GM18502 (cell line): ENCODE data around the gene CST11.

Source experiments
- ATAC-seq: cut with Tn5 transposase; IDR thresholded peaks from one replicate; pipeline ENCODE4 v1.9.1; 2021; ENCODE audit warnings: mild to moderate bottlenecking; ENCODE audit not compliant: unreplicated experiment, poor library complexity

The CST11 gene

GRCh38 chr20:23425129-23425528 lies 27.5 kb downstream of the CST11 start:
- no peak for ATAC-seq

- ATAC-seq = peak; percentile 98
Observed at GRCh38 chr20:23420943-23421931, 31.4 kb downstream of the CST11 start, which contains the start of gene NAPB. NAPB (minus strand) TSS chr20:23421488; CDS start chr20:23421402, 86 bp downstream.

- ATAC-seq = no peak
Observed at GRCh38 chr20:23419995-23420901, 32.4 kb downstream of the CST11 start.

GRCh38 chr20:23419657-23419994 lies 33.0 kb downstream of the CST11 start:
- no peak for ATAC-seq

- no peak for ATAC-seq
Observed at GRCh38 chr20:23417861-23418260, 34.8 kb downstream of the CST11 start.

DNA sequence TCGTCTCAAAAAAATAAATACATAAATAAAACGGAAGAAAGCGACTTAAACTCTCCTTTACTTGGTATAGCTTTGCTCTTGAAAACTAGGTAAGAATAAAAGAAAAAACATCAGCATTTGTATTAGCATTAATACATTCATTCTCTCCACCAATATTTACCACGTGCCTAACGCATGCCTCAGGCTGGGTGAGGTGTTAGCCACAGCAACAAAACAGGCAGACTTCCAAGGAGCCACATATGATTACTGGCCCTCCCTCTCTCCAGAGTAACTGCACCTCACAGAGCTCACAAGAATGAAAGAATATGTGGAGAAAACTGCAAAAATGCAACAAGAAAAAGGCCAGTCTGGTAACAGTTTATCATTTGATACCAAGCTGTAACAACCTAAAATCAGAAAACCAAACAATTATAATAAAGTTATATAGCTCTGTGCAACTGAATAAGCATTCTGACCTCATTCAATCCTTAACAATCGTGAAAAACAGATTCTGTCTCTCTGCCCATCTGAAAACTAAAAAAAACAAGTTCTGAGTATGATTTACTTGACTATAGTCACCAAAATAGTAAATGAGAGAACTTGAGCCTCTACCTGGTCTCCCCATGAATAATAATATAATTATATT lies 36.6 kb downstream of the CST11 start:
- no peak for ATAC-seq

DNA sequence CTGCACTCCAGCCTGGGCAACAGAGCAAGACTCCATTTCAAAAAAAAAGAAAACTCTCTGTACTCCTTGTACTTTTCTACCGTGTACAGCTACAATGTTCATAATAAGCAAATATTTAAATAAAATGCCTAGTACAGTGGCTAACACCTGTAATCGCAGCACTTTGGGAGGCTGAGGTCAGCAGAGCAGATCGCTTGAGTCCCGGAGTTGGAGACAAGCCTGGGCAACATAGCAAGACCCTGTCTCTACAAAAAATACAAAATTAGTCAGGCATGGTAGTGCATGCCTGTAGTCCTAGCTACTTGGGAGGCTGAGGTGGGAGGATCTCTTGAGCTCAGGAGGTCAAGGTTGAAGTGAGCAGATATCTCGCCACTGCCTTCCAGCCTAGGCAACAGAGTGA lies 37.1 kb downstream of the CST11 start:
- no peak for ATAC-seq

DNA sequence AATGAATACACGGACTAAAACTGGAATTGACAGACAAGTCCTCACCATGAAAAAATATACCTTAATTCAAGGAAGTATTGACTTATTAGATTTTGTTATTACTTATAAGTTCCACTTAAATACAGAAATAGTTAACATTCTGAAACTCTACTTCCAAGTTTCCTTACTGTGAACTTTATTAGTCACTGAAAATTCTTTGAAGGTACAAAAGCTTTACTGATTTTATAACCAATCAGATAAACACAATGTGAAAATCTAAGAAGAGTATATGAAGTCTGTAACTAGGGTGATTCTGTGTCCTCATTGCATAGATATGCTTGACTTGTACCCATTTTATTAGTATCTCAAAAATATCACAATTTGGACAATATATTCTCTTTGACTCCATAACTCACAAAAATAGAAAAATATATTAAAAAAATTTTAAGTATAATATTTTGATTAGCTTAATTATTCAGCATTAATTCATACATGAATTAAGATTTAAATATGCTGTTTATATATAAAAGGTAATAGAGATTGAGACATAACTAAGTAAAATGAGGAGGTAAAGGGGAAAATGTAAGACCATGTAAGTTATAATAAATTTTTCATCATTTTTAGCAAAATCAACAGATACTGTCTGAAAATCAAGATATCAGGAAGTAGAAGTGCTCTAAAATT lies 38.0 kb downstream of the CST11 start:
- no peak for ATAC-seq

- no peak for ATAC-seq
Observed at GRCh38 chr20:23413862-23414422, 38.7 kb downstream of the CST11 start.

GRCh38 chr20:23412026-23412425 lies 40.6 kb downstream of the CST11 start:
- ATAC-seq = no peak

DNA sequence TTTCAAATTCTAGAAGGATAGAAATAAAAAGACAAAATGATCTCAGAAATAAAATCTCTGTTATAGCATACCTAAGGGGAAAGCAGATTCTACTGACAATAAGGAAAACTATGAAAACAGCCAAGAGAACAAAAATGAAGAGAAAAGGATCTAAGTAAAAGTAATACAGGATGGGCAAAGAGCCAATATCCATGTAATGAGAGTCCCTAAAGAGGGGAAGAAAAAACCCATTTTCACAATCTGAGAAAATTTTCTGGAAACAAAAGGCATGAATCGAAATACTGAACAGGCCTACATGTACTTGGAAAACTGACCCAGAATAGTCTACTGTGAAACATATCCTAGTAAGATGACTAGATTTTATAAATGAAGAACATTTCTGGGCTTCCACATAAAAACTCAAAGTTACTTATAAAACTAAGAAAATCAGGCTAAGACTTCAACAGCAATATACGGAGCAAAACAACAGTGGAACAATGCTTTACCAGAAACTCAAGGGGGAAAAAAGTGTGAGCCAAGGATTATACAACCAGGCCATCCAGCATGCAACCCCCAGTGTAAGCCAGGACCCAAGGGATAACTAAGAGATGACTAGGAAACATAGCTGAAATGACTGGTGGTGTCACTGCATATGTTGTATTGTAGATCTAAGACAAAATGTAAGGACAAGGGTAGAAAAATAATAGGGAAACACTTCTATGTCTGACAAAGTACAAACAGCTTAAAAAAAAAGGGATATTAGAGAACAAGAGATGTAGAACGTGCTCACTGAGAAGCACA lies 41.6 kb downstream of the CST11 start:
- no peak for ATAC-seq

DNA sequence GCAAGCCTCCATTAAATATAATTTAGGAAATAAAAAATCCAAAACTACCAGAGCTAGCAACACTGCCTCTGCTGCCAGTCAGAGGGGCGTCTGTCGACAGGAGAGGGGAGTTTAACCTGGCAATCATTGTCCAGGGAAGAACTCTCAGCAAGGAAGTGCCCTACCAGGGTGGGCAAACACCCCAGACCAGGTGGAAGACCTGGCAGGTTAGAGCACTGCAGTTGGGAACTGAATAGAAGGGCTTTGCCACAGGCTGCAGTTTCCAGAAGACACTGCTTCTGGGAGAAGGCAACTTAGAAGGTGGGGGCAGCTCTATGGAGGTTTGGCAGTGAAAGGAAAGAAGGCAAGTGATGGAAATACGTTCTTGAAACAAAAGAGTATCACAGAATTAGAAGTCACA lies 42.9 kb downstream of the CST11 start:
- no peak for ATAC-seq

GRCh38 chr20:23408957-23409356 lies 43.7 kb downstream of the CST11 start:
- no peak for ATAC-seq

GRCh38 chr20:23407781-23408464 lies 44.8 kb downstream of the CST11 start:
- peak; percentile 90 for ATAC-seq

DNA sequence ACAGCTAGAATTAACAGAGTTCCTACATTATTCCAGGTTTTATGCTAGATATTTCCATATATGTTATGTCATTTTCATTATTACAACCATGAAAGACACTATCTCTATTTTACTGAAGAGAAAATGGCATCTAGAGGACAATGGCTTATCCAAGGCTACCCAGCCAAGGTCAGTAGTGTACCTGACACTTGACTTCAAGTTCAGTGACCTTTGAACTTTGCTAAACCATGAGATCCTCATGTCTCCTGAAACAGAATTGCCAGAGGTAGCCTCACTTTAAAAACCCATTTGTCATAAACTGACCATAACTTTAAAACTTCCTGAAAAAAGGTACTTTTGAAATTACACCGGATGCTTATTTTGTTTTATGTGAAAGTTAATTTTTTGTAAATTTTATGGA lies 45.8 kb downstream of the CST11 start:
- no peak for ATAC-seq

- ATAC-seq = no peak
Observed at GRCh38 chr20:23404196-23404595, 48.5 kb downstream of the CST11 start.

DNA sequence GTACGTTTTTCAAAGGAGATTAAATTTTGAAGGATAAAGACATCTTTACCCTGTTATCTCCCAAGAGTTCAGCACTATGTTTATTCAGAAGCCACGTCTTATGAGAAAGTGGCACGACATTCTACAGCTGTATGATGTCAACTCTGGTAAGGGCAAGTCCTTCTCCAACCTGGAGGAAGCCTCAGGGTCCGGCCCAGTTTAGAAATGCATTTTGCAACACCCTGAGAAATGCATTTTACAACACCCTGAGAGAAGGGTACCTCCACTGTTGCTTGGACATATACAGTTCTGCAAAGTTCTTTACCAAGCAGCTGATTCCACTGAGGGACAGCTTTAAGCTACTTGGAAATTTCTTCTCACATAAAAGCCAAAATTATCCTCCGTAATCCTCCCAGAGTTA lies 48.9 kb downstream of the CST11 start:
- no peak for ATAC-seq

DNA sequence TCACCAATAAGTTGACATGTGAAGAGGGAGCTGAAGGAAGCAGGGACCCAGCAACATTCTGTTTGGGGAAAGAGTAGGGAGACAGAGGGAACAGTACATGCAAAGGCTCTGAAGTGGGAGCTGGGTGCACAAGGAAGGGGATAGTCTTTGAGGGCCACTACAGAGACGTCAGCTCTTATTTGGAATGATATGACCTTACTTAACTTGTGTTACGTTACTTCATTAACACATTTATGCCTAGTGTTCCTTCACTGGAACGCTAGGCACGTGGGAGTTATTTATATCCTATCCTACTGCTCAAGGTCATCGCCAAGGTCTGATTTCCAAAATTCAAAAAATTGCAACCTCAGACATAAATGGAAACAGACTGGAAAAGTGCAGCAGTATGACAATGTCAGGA lies 51.6 kb downstream of the CST11 start:
- no peak for ATAC-seq
